GM18505 (cell line): ENCODE results near the gene MUC5AC.

Source experiments
- ATAC-seq: cut with Tn5 transposase; IDR thresholded peaks from one replicate; pipeline ENCODE4 v1.9.1; 2021; ENCODE audit not compliant: unreplicated experiment
- POLR2A ChIP-seq: IDR thresholded peaks from 4 replicates; pipeline ENCODE4 v1.6.1; 2011; ENCODE audit warnings: borderline replicate concordance; ENCODE audit not compliant: insufficient read depth, insufficient read length; ENCODE audit errors: extremely low read depth

The MUC5AC gene

DNA sequence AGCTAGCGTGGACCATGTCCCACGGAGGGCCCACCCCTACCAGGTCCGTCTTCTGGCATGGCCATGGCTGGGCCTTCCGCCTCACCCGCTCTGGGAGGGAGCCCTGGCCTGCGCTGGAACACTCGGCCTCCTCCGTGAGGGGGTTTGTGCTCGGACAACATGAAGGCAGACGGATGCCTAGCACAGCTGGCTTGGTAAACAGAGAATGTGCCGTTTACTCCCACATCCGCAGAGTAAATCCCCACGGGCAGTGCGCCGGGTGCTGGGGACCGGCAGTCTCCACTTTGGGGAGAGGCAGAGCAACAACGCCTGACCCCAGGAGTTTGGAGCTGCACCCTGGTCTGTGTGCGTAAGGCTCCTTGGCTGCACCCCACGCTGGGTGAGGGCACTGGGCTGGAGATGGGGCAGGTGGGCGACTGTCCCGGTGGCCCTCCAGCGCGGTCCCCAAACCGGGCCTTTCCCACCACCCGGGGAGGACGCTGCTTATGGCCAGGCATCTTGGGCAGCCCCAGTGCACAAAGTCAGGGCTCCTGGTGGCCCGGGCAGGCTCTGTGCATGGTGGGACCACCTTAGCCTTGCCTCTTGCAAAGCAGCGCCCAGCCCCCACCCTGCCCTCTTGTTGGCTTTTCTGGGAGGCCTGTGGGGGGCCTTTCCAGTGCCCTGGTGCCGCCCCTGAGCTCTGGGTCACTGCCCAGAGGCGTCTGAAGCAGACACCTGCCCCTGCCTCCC is 30.7 kb upstream of the MUC5AC start:
- no peak for ATAC-seq
- TF ChIP-seq POLR2A: no peak

DNA sequence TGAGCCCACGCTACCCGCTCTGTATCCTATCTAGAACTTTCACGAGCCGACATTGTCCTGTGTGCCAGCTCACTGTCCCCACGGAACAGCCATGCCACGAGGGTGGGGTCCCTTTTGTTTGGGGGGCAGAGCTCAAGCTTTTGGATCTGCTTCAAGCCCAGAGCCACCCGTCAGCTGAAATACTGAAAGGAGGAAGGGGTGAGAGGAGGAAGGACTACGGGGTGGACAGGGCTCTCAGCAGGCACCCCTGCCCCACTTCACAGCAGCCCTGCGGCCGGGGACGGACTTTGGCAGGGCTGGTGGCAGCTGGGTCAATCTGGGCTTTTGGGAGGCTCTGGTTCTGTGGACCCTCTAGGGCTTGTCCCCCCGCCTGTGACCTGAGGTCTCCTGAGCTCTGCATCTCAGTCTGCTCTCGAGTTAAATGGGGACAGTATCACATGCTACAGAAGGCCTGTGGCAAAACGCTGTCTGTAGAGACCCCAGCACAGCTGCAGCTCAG is 30.0 kb upstream of the MUC5AC start:
- TF ChIP-seq POLR2A: no peak
- ATAC-seq: no peak

- no peak for ATAC-seq
- TF ChIP-seq POLR2A: no peak
Measured at GRCh38 chr11:1128311-1129142, 29.2 kb upstream of the MUC5AC start.

DNA sequence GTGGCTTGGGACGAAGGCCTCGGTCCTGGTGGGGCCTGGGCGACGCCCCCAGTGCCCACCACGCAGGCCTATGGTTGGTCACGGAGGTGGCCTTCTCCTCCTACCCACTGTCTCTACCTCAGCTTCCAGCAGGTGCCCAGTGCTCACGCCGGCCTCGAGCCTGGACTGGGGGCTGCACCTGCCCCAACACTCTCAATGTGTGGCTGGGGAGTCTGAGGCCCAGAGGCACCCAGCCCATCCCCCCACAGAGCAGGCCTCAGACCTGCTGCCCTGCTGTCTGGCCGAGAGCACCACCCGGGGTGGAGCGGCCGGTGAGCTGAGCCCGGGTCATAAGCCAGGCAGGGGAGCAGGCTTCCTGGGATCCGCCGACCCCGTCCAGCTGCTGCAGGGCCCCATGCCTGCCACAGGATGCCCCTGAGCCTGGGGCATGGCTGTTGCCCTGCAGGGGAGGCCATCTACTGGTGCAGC is 28.6 kb upstream of the MUC5AC start:
- no peak for TF ChIP-seq POLR2A
- ATAC-seq: no peak

- TF ChIP-seq POLR2A: no peak
- ATAC-seq: no peak
Measured at GRCh38 chr11:1129611-1130160, 28.1 kb upstream of the MUC5AC start.

DNA sequence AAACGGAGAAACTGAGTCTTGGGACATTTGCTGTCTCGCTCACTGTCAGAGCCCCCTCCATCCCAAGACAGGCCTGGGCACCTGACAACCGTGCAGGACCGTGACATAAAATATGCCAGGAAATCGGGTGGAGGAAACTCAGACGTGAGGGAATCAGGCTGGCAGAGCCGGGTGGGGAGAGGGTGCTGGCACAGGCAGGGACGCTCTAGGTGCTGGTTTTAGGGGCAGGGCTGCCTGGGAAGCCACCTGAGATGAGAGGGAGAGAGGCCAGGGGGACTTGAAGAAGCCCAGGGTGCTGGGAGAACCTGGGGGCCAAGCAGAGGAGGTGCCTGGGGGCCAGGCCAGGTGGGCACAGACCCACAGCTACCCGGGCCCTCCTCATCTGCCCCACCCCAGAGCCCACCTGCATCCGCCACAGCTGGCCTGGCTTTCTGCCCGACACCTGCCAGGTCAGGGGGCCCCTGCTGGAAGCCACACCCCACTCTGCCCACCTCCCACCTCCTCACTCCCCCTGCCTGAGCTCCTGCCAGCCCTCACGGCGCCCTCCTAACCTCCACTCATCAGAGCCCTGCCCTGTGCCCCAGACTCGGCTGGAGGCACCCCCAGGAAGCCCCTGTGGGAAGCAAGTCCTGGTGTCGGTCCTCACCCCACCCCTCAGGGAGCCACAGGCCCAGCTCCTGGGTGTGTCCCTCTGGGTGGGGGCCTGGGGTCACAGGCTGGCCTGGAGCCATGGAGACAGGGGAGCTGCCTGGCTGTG is 27.3 kb upstream of the MUC5AC start:
- no peak for ATAC-seq
- TF ChIP-seq POLR2A: no peak

- ATAC-seq: no peak
- TF ChIP-seq POLR2A: no peak
Measured at GRCh38 chr11:1131033-1131911, 26.5 kb upstream of the MUC5AC start.

DNA sequence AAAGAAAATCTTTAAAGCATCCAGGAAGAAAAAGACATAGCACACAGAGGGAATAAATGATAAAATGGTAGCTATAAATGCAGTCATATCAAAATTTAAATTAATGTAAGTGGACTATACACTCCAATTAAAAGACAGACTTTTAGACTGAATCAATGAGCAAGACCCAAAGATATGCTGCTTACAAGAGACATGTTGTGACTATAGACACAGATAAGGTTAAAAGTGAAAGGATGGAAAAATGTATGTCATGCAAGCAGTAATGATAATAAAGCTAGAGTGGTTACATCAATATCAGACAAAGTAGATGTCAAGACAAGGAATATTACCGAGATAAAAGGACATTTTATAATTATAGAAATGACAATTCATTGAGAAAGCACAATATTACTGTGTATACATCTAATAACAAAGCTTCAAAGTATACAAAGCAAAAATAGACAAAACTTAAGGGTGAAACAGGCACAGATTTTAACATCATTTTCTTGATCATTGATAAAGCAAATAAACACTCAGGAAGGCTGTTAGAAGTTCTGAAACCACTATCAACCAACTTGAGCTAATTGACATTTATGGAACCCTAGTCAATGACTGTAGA is 22.8 kb upstream of the MUC5AC start:
- TF ChIP-seq POLR2A: no peak
- no peak for ATAC-seq

- TF ChIP-seq POLR2A: no peak
- ATAC-seq: no peak
Measured at GRCh38 chr11:1138097-1138496, 19.7 kb upstream of the MUC5AC start.

- TF ChIP-seq POLR2A: no peak
- ATAC-seq: no peak
Measured at GRCh38 chr11:1139441-1140083, 18.2 kb upstream of the MUC5AC start.

- ATAC-seq: no peak
- TF ChIP-seq POLR2A: no peak
Measured at GRCh38 chr11:1140642-1141490, 16.9 kb upstream of the MUC5AC start.

DNA sequence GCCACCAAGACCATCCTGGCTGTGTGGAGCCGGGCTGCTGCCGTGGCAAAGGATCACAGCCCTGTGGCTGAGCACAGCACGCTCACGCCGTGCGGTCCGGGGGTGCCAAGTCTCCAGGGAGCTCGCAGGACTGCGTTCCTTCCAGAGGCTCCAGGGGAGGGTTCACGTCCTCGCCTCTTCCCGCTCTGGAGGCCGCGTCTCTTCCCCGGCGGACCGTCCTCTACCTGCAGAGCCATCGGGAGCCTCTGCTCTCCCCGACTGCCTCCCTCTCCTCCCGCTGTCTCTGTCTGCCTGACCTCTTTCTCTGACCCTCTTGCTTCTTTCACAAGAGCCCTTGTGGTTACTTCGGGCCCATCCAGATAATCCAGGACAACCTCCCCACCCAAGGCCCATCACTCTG is 11.4 kb upstream of the MUC5AC start:
- ATAC-seq: no peak
- TF ChIP-seq POLR2A: no peak
